Neutrophil (primary cell): ENCODE data around the gene GNG7.

Experiments
- H3K27ac ChIP-seq: fragments of 200-600 bp; sonication (generic); 2 replicates; pipeline ENCODE4 v1.5.1; 2016; ENCODE audit warnings: mild to moderate bottlenecking, moderate library complexity
- H3K27me3 ChIP-seq: fragments of 200-600 bp; sonication (generic); 2 replicates; pipeline ENCODE4 v1.6.0; 2016; ENCODE audit warnings: mild to moderate bottlenecking
- H3K36me3 ChIP-seq: fragments of 200-600 bp; sonication (generic); 2 replicates; pipeline ENCODE4 v1.5.1; 2017
- H3K4me1 ChIP-seq, 2 experiments: fragments of 200-600 bp in 1 of 2; sonication (generic) in 1 of 2; 1 replicate in 1 of 2; 2 replicates in 1 of 2; pipeline versions ENCODE4 v1.5.1 to v1.6.1; 2013 to 2016; ENCODE audit warnings: low read depth in 1 of 2, low read length in 1 of 2, mild to moderate bottlenecking in 1 of 2, moderate library complexity in 1 of 2; ENCODE audit not compliant: control insufficient read depth in 1 of 2, insufficient read depth in 1 of 2
- H3K4me3 ChIP-seq, 2 experiments: fragments of 200-600 bp in 1 of 2; sonication (generic) in 1 of 2; 1 replicate in 1 of 2; 2 replicates in 1 of 2; pipeline ENCODE4 v1.5.1; 2013 to 2016; ENCODE audit warnings: low read depth in 1 of 2, low read length in 1 of 2, mild to moderate bottlenecking in 1 of 2, moderate library complexity in 1 of 2
- H3K9me3 ChIP-seq: fragments of 200-600 bp; sonication (generic); 2 replicates; pipeline ENCODE4 v1.5.1; 2016
- TF ChIP-seq, protein P1 (sequence below): fragments of 200-600 bp; sonication (generic); IDR thresholded peaks from 2 replicates; pipeline ENCODE4 v1.5.1; 2016; ENCODE audit warnings: antibody characterized with exemption

Gene GNG7

DNA sequence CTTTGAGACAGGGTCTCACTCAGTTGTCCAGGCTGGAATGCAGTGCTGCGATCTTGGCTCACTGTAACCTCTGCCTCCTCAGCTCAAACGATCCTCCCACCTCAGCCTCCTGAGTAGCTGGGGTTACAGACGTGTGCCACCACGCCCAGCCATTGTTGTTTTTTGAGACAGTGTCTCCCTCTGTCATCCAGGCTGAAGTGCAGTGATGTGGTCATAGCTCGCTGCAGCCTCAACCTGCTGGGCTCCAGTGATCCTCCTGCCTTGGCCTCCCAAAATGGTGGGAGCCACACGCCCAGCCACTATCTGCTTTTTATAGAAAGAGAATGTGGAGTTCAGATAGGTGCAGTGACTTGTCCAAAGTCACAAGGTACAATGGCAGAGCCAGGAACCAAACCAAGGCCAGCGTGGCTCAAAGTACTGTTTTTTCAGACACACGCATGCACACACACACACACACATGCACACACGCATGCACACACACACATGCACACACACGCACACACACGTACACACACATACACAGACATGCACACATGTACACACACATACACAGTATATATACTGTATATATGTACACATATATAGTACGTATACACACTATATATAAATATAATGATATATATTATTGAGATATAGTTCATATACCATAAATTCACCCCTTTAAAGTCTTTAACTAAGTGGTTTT lies 220.0 kb downstream of the GNG7 start:
- H3K27me3 ChIP-seq, result peaks cover 9% of the 10 kb centered on the region
- no peak overlapping the region for H3K4me3 ChIP-seq
- TF ChIP-seq, protein P1, sequence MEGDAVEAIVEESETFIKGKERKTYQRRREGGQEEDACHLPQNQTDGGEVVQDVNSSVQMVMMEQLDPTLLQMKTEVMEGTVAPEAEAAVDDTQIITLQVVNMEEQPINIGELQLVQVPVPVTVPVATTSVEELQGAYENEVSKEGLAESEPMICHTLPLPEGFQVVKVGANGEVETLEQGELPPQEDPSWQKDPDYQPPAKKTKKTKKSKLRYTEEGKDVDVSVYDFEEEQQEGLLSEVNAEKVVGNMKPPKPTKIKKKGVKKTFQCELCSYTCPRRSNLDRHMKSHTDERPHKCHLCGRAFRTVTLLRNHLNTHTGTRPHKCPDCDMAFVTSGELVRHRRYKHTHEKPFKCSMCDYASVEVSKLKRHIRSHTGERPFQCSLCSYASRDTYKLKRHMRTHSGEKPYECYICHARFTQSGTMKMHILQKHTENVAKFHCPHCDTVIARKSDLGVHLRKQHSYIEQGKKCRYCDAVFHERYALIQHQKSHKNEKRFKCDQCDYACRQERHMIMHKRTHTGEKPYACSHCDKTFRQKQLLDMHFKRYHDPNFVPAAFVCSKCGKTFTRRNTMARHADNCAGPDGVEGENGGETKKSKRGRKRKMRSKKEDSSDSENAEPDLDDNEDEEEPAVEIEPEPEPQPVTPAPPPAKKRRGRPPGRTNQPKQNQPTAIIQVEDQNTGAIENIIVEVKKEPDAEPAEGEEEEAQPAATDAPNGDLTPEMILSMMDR, result no peak

GRCh38 chr19:2481466-2481865 lies 221.0 kb downstream of the GNG7 start:
- Histone ChIP-seq H3K9me3 (no peaks in the 10 kb centered on the region), H3K27ac (no peak overlapping the region), H3K27me3 (no peaks in the 10 kb centered on the region), H3K4me1 (peaks cover 22 to 28% of the 10 kb centered on the region in 2 experiments), H3K36me3 (peaks cover 17% of the 10 kb centered on the region), H3K4me3 (no peak overlapping the region)
- TF ChIP-seq, protein P1, result no peak

More for the DNA sequence above, 220.0 kb downstream of the GNG7 start:
- Histone ChIP-seq H3K27ac (no peak overlapping the region), H3K36me3 (peaks cover 10% of the 10 kb centered on the region), H3K4me1 (peaks cover 18 to 20% of the 10 kb centered on the region in 2 experiments), H3K9me3 (no peaks in the 10 kb centered on the region)

DNA sequence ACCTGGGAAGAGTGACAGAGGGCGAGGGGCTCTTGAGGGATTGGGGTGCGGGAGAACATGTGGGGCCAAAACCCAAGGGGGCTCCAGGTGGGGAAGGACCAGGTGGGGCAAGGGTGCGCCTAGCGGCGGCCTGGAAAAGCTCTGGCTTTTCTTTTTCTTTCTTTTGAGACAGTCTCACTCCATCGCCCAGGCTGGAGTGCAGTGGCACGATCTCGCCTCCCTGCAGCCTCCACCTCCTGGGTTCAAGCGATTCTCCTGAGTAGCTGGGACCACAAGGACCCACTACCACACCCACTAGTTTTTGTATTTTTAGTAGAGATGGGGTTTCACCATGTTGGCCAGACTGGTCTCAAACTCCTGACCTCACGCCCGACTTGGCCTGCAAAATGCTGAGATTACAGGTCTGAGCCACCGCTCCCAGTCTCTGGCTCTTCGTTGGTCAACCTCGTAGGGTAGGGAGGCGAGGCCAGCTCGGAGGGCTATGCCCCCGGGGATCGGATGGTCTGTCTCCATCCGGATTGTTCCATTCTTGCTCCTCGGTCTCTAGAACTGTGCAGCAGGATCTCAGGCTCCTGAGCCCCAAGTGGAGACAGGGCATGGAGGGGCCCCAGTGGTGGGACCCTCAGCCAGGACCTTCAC lies 222.8 kb downstream of the GNG7 start:
- Histone ChIP-seq H3K27me3 (no peaks in the 10 kb centered on the region), H3K27ac (peak overlapping the region; percentile 20), H3K36me3 (peaks cover 17% of the 10 kb centered on the region), H3K4me3 (peak overlapping the region; percentile 98 to 100), H3K9me3 (no peaks in the 10 kb centered on the region), H3K4me1 (peaks cover 32 to 36% of the 10 kb centered on the region in 2 experiments)
- TF ChIP-seq, protein P1, result no peak

GRCh38 chr19:2478756-2479555 lies 223.5 kb downstream of the GNG7 start:
- no peaks in the 10 kb centered on the region for H3K9me3 ChIP-seq
- peak overlapping the region; percentile 88 for H3K27ac ChIP-seq
- peak overlapping the region; percentile 98 to 100 for H3K4me3 ChIP-seq
- TF ChIP-seq, protein P1, result no peak
- H3K36me3 ChIP-seq, result peaks cover 17% of the 10 kb centered on the region
- H3K27me3 ChIP-seq, result no peaks in the 10 kb centered on the region
- peaks cover 38 to 42% of the 10 kb centered on the region in 2 experiments for H3K4me1 ChIP-seq

- H3K9me3 ChIP-seq, result no peaks in the 10 kb centered on the region
- no peaks in the 10 kb centered on the region for H3K27me3 ChIP-seq
These were observed 224.2 kb downstream of the GNG7 start for GRCh38 chr19:2478278-2478755.

More at GRCh38 chr19:2478278-2478755, 224.2 kb downstream of the GNG7 start:
- Histone ChIP-seq H3K4me1 (peaks cover 38 to 42% of the 10 kb centered on the region in 2 experiments), H3K27ac (peak overlapping the region; percentile 88), H3K36me3 (peaks cover 17% of the 10 kb centered on the region), H3K4me3 (peak overlapping the region; percentile 98 to 100)
- TF ChIP-seq, protein P1, result peak; percentile 43
